ENCODE measurements around the gene PNN. TPM values are rescaled to one million over a fixed set of nuclear protein-coding genes. Genes with fewer than 3 reads are reported as not detected.
A peak's percentile ranks its signal among the peaks of the same experiment; 100 is the strongest.
"Not testable (repeated sequence)": the region's sequence is repeated elsewhere in the genome, so short reads cannot be mapped to it uniquely, and the experiment has no call there.

The PNN gene
- total RNA-seq (10 to 100 TPM; 25.2 to 32.5 (median 29.6) TPM), polyA plus RNA-seq (22.4 TPM)
- long read RNA-seq, donor 1, transcript PNN-201 (9 exons, 3,576 nt), result major isoform, 35 of 39 reads
- long read RNA-seq, donor 1, partial matches to known transcripts, result 3 of 39 reads
- long read RNA-seq, donor 1, other reads (novel, unspliced or antisense), result 1 of 39 reads
- long read RNA-seq, donor 2, transcript PNN-201 (9 exons, 3,576 nt), result major isoform, 10 of 13 reads
- long read RNA-seq, donor 2, partial matches to known transcripts, result 1 of 13 reads
- long read RNA-seq, donor 2, other reads (novel, unspliced or antisense), result 2 of 13 reads
- long read RNA-seq, donor 3, transcript PNN-201 (9 exons, 3,576 nt), result major isoform, 20 of 25 reads
- long read RNA-seq, donor 3, partial matches to known transcripts, result 1 of 25 reads
- long read RNA-seq, donor 3, other reads (novel, unspliced or antisense), result 4 of 25 reads
- long read RNA-seq, donor 4, transcript PNN-201 (9 exons, 3,576 nt), result major isoform, 9 of 14 reads
- long read RNA-seq, donor 4, partial matches to known transcripts, result 0 of 14 reads
- long read RNA-seq, donor 4, other reads (novel, unspliced or antisense), result 4 of 14 reads

DNA sequence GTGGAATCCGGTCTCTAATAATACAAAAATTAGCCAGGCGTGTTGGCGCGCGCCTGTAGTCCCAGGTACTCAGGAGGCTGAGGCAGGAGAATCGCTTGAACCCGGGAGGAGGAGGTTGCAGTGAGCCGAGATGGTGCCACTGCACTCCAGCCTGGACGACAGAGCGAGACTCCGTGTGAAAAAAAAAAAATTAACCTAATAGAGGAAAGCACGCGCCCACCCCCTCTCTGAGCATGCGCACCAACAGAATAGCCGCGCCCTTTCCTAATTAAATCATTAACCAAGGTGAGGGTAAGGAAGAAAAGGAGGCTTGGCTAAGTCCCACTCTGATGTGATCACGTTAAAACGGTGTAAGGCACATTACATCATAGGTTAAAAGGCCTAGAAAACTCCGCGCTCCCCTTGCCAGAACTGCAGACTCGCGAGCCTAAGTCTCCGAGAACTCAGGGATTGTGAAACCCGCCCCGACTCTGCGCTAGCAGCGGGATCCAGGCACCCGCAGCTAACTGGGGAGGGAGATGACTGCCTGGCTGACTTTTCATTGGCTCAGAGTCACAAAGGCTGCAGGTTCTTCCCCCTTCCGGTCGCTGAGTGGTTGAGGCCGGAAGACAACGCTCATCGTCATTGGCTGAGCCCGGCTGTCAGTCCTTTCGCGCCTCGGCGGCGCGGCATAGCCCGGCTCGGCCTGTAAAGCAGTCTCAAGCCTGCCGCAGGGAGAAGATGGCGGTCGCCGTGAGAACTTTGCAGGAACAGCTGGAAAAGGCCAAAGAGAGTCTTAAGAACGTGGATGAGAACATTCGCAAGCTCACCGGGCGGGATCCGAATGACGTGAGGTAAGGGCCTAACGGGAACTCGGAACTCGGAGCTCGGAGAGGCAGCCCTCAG is at the start of gene PNN:
PNN (plus strand) TSS at position 695 of the 885 bp plus-strand sequence; CDS start at position 721, 26 bp downstream.
- WGBS, result 5% methylated on average over 56 of the region's 56 CpGs
- ATAC-seq (peak; percentile 98), DNase-seq (peak; percentile 97 to 98 (median 98))
- intact Hi-C loops (cut with DNase I), result loop anchor here in 3 of 4 donors (5.0 to 10.0 kb wide), 4 partner anchors 70 to 260 kb away; partner anchors contain the start of genes FBXO33 (in 2 of the 3) and SEC23A (in 1 of the 3)
- peaks cover 2% of the 10 kb centered on the region for H3K4me1 ChIP-seq (ENCODE audit: control insufficient read depth, insufficient read depth, low read length)
- H3K27me3 ChIP-seq (ENCODE audit: control insufficient read depth, insufficient read depth), result no peaks in the 10 kb centered on the region
- H3K27ac ChIP-seq (ENCODE audit: low read length), result peak within 1 kb of the TSS; percentile 98
- H3K9me3 ChIP-seq (ENCODE audit: control insufficient read depth, low read length), result no peaks in the 10 kb centered on the region
- H3K4me3 ChIP-seq (ENCODE audit: low read length), result peak within 1 kb of the TSS; percentile 83

DNA sequence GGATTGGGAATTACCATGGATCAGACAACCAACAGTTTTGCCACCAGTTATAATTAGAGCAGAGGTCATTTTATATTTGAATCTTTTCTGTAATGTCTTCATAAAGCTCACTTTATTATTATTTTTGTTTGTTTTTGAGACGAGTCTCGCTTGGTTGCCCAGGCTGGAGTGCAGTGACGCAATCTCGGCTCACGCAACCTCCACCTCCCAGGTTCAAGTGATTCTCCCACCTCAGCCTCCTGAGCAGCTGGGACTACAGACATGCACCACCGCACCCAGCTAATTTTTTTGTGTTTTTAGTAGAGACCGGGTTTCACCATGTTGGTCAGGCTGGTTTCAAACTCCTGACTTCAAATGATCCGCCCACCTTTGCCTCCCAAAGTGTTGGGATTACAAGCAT is 37.2 kb upstream of the PNN start:
- H3K27ac ChIP-seq (ENCODE audit: low read length); H3K9me3 ChIP-seq (ENCODE audit: control insufficient read depth, low read length); intact Hi-C loops (cut with DNase I); H3K4me1 ChIP-seq (ENCODE audit: control insufficient read depth, insufficient read depth, low read length); H3K27me3 ChIP-seq (ENCODE audit: control insufficient read depth, insufficient read depth); H3K4me3 ChIP-seq (ENCODE audit: low read length); ATAC-seq; DNase-seq: not testable (repeated sequence)
- WGBS, result 97% methylated on average over 8 of the region's 8 CpGs

- Histone ChIP-seq H3K4me3 (ENCODE audit: low read length) (no peak overlapping the region), H3K9me3 (ENCODE audit: control insufficient read depth, low read length) (no peaks in the 10 kb centered on the region), H3K27ac (ENCODE audit: low read length) (no peak overlapping the region), H3K4me1 (ENCODE audit: control insufficient read depth, insufficient read depth, low read length) (no peaks in the 10 kb centered on the region), H3K27me3 (ENCODE audit: control insufficient read depth, insufficient read depth) (no peaks in the 10 kb centered on the region)
- intact Hi-C loops (cut with DNase I), result no loop called here
- DNase-seq (no peak), ATAC-seq (no peak)
- 87% methylated on average over 1 of the region's 1 CpG for WGBS
Observed at GRCh38 chr14:39138440-39138839, 36.6 kb upstream of the PNN start.

DNA sequence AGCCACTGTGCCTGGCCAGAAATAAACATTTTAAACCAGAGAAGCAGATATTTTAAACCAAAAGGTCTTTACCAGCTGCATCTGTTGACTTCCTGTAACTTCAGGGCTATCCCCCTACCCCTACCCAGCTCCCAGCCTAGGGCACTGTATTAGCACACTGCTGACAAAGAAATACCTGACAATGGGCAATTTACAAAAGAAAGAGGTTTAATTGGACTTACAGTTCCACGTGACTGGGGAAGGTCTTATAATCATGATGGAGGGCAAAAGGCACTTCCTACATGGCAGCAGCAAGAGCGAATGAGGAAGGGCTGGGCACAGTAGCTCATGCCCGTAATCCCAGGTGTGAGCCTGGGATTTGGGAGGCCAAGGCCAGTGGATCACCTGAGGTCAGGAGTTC is 34.9 kb upstream of the PNN start:
- no peaks in the 10 kb centered on the region for H3K9me3 ChIP-seq (ENCODE audit: control insufficient read depth, low read length)
- no peaks in the 10 kb centered on the region for H3K27me3 ChIP-seq (ENCODE audit: control insufficient read depth, insufficient read depth)
- DNase-seq, result no peak
- ATAC-seq, result no peak
- no peak overlapping the region for H3K27ac ChIP-seq (ENCODE audit: low read length)
- 90% methylated on average over 3 of the region's 3 CpGs for WGBS
- no peak overlapping the region for H3K4me3 ChIP-seq (ENCODE audit: low read length)
- no peaks in the 10 kb centered on the region for H3K4me1 ChIP-seq (ENCODE audit: control insufficient read depth, insufficient read depth, low read length)
- intact Hi-C loops (cut with DNase I), result no loop called here

DNA sequence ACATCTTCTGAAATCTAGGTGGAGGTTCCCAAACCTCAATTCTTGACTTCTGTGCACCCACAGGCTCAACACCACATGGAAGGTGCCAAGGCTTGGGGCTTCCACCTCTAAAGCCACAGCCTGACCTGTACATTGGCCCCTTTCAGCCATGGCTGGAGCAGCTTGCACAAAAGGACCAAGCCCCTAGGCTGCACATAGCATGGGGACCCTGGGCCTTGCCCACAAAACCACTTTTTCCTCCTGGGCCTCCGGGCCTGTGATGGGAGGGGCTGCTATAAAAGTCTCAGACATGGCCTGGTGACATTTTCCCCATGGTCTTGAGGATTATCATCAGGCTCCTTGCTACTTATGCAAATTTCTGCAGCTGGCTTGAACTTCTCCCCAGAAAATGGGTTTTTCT is 33.4 kb upstream of the PNN start:
- H3K27ac ChIP-seq (ENCODE audit: low read length); H3K4me1 ChIP-seq (ENCODE audit: control insufficient read depth, insufficient read depth, low read length); H3K27me3 ChIP-seq (ENCODE audit: control insufficient read depth, insufficient read depth); H3K4me3 ChIP-seq (ENCODE audit: low read length); intact Hi-C loops (cut with DNase I); ATAC-seq; H3K9me3 ChIP-seq (ENCODE audit: control insufficient read depth, low read length); DNase-seq: not testable (repeated sequence)
- WGBS, result 91% methylated on average over 1 of the region's 1 CpG

DNA sequence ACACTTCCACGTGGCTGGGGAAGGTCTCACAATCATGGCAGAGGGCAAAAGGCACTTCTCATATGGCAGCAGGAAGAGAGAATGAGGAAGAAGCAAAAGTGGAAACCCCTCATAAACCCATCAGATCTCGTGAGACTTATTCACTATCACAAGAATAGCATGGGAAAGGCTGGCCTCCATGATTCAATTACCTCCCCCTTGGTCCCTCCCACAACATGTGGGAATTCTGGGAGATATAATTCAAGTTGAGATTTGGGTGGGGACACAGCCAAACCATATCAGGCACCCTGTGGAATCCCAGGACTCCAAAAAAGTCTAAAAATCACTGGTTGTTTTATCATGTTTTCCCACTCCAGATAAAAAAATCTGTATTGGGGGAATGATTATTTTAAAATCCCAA is 31.8 kb upstream of the PNN start:
- ATAC-seq; H3K4me1 ChIP-seq (ENCODE audit: control insufficient read depth, insufficient read depth, low read length); H3K27ac ChIP-seq (ENCODE audit: low read length); intact Hi-C loops (cut with DNase I); H3K9me3 ChIP-seq (ENCODE audit: control insufficient read depth, low read length); H3K4me3 ChIP-seq (ENCODE audit: low read length); DNase-seq; H3K27me3 ChIP-seq (ENCODE audit: control insufficient read depth, insufficient read depth): not testable (repeated sequence)
- 69% methylated on average over 2 of the region's 2 CpGs for WGBS

DNA sequence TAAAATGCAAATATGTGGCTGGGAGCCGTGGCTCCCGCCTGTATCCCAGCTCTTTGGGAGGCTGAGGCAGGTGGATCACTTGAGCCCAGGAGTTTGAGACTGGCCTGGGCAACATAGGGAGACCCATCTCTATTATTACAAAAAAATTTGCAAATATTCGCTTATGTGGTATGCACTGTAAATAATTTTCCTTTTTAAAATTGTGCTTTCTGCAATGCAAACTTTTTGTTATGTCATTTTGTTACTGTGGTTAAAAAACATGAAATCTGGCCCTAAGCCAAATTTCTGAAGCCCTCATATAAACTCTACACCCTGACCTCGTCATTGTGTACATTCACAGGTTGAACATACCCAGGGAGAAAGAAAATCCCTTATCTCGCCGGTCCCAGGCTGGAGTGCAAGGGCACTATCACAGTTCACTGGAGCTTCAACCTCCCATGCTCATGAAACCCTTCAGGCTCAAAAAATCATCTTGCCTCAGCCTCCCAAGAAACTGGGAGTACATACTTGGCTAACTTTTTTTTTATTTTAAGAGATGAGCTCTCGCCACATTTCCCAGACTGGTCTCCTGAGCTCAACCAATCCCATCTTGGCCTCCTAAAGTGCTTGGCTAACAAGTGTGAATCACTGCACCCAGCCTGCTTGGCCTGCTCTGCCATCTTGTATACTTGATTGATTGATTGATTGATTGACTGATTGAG is 29.6 kb upstream of the PNN start:
- no peak for DNase-seq
- H3K9me3 ChIP-seq (ENCODE audit: control insufficient read depth, low read length), result no peaks in the 10 kb centered on the region
- H3K4me3 ChIP-seq (ENCODE audit: low read length), result no peak overlapping the region
- no peaks in the 10 kb centered on the region for H3K27me3 ChIP-seq (ENCODE audit: control insufficient read depth, insufficient read depth)
- intact Hi-C loops (cut with DNase I), result no loop called here
- no peaks in the 10 kb centered on the region for H3K4me1 ChIP-seq (ENCODE audit: control insufficient read depth, insufficient read depth, low read length)
- ATAC-seq, result no peak
- no peak overlapping the region for H3K27ac ChIP-seq (ENCODE audit: low read length)
- WGBS, result 69% methylated on average over 7 of the region's 7 CpGs

GRCh38 chr14:39154594-39155189 is 20.4 kb upstream of the PNN start:
- intact Hi-C loops (cut with DNase I), result no loop called here
- DNase-seq (no peak), ATAC-seq (no peak)
- Histone ChIP-seq H3K27ac (ENCODE audit: low read length) (no peak overlapping the region), H3K4me3 (ENCODE audit: low read length) (no peak overlapping the region), H3K27me3 (ENCODE audit: control insufficient read depth, insufficient read depth) (no peaks in the 10 kb centered on the region), H3K9me3 (ENCODE audit: control insufficient read depth, low read length) (no peaks in the 10 kb centered on the region), H3K4me1 (ENCODE audit: control insufficient read depth, insufficient read depth, low read length) (no peaks in the 10 kb centered on the region)
- WGBS, result 93% methylated on average over 9 of the region's 9 CpGs

DNA sequence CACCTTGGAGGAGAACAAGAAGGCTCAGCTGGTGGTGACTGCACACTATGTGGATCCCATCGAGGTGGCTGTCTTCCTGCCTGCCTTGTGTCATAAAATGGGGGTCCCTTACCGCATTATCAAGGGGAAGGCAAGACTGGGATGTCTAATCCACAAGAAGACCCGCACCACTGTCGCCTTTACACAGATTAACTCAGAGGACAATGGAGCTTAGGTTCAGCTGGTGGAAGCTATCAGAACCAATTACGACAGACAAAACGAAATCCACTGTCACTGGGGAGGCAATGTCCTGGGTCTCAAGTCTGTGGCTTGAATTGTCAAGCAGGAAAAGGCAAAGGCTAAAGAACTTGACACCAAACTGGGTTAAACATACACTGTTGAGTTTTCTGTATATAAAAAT is 17.6 kb upstream of the PNN start:
- Histone ChIP-seq H3K4me3 (ENCODE audit: low read length) (no peak overlapping the region), H3K27ac (ENCODE audit: low read length) (no peak overlapping the region), H3K27me3 (ENCODE audit: control insufficient read depth, insufficient read depth) (no peaks in the 10 kb centered on the region), H3K4me1 (ENCODE audit: control insufficient read depth, insufficient read depth, low read length) (no peaks in the 10 kb centered on the region), H3K9me3 (ENCODE audit: control insufficient read depth, low read length) (no peaks in the 10 kb centered on the region)
- intact Hi-C loops (cut with DNase I), result no loop called here
- DNase-seq (no peak), ATAC-seq (no peak)
- WGBS, result 98% methylated on average over 6 of the region's 6 CpGs

DNA sequence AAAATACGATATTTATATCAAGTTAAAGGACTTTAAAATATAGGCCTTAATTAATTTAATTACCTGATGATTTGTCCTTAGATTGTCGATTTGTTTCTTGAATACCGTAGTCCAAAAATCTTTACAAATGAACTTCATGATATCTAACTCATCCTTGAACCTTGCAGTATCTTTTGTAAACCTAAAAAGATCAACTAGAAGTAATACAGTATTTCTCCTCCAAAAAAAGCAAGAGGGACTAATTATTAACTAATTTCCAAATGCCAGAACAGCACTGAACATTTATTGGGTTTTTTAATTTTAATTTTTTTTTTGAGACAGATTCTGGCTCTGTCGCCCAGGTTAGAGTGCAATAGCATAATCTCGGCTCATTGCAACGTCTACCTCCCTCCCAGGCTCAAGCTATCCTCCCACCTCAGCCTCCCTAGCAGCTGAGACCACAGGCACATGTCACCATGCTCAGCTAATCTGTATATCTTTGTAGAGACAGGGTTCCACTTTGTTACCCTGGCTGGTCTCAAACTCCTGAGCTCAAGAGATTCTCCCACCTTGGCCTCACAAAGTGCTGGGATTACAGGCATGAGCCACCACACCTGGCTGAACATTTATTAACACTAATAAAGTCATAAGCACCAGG is 16.7 kb upstream of the PNN start:
- DNase-seq (no peak), ATAC-seq (no peak)
- Histone ChIP-seq H3K27ac (ENCODE audit: low read length) (no peak overlapping the region), H3K4me3 (ENCODE audit: low read length) (no peak overlapping the region), H3K9me3 (ENCODE audit: control insufficient read depth, low read length) (no peaks in the 10 kb centered on the region), H3K4me1 (ENCODE audit: control insufficient read depth, insufficient read depth, low read length) (no peaks in the 10 kb centered on the region), H3K27me3 (ENCODE audit: control insufficient read depth, insufficient read depth) (no peaks in the 10 kb centered on the region)
- intact Hi-C loops (cut with DNase I), result no loop called here
- WGBS, result 80% methylated on average over 6 of the region's 6 CpGs

Data from right cardiac atrium (tissue), 5 donors.